Iris pigment epithelial cell (primary cell): ENCODE measurements around the gene CRHR1.
A peak's percentile ranks its signal among the peaks of the same experiment; 100 is the strongest.

ENCODE experiments used
- DNase-seq: peaks from one replicate; pipeline ENCODE4 v3.0.0-alpha.2; 2011; ENCODE audit warnings: low read depth

Gene CRHR1

DNA sequence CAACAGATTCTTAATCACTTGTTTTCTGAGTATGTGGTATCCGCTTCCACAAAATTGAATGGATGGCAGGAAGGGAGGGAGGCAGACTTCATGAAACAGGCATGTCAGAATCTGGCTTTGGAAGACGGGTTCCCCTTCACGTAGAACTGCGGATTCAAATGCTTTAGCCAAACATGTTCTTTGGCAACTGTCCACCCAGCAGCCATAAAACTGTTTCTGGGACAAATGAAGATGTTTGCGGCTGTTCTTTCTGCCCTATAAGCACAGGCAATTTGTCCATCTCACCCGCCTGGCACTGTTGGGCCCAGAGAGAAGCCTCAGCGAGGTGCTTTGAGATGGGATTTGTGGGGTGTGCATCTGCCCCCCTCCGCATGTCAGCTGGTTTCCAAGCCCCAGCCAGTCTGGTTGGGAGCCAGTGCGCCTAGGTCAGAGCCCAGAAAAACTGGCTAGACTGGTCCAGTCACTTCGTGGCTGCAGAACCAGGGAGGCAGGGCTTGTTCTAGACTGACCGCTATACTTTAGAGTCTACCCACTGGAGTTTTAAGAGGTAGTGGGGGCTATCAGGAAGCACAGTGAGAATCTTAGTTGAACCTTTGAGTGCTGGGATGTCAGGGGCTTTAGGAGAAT lies 6.3 kb downstream of the CRHR1 start:
- DNase-seq, result no peak

DNA sequence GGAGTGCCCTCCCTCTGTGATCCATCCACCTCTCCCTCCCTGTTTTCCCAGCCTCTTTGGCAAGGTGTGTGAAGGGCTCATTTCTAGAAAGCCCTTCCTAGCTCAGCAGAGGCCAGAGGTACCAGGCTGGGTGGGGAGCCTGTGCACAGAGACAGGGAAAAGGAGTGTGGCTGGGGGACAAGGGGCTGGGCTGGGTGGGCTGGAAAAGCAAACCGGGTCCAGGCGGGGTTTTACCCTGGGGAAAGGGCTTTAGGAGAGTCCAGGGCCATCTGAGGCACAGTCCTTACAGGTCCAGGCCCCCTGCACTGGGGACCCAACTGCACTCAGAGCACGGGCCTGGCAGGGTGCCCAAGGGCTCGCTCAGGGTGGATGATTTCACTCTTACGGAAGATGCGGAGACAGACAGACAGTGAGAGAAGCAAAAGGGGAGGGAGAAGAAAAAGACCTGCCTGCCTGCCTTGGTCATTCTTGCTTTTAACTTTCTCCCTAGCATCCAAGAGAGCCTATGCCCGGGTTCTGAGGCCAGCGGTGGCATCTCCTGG lies 7.0 kb downstream of the CRHR1 start:
- DNase-seq, result no peak

GRCh38 chr17:45791935-45792334 lies 7.8 kb downstream of the CRHR1 start:
- DNase-seq, result no peak

DNA sequence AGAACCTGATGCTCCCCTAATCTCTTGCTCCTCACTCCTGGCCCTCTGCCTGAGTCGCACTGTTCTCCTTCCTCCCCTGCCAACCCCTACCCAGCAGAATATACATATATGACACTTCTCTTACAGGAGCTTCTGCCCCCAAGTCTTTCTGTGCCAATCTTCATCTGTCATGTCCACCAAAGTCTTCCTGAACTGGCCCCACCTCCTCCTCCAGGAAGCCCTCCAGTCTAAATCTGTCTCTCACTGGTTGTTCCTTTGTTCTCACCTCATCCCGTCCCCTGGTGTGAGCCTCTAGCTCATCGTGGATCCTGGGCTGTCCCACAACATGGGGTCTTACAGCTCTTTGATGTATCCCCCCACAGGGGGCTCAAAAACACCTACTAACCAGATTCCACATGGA lies 8.3 kb downstream of the CRHR1 start:
- no peak for DNase-seq

- no peak for DNase-seq
These were observed 9.1 kb downstream of the CRHR1 start for GRCh38 chr17:45792995-45793755.

GRCh38 chr17:45793999-45794540 lies 9.9 kb downstream of the CRHR1 start:
- DNase-seq, result no peak

- DNase-seq, result no peak
These were observed 10.7 kb downstream of the CRHR1 start for GRCh38 chr17:45794840-45795239.

DNA sequence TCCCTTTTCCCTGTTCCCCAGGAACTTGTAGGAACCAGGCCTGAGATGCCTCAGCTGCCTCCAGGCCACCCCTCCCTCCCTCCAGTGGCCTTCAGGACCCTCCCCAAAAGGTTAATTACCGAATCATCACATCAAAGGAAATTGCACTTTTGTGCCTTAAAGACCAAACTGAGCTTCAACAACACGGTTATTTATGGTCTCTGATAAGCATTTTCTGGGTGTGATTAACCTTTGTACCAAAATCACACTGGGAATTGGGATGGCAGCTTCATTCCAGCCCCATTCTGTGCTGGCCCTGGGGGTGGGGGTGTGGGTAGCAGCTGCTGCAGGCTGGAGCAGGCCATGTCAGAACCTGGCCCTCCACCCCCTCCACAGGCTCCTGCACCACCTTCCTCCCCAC lies 16.7 kb downstream of the CRHR1 start:
- DNase-seq, result no peak

DNA sequence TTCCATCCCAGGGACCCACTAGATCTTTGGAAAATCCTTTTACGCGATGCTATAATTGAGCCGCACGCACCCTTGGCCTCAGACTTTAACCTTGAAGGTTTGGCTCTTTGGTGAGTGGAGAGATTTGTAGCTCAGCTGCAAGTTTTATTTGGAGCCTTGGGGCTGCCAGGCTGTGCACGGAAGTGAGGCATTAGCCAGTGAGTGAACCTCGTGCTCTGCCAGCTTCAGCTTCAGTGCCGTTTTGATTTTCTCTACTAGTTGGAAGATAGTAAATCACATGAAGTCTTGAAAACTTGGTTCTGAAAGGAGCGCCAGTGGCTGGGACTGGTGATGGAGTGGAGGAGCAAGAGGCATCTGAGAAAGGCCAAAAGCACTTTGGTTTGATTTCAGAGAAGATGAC lies 17.3 kb downstream of the CRHR1 start:
- no peak for DNase-seq

- DNase-seq, result no peak
These were observed 24.7 kb downstream of the CRHR1 start for GRCh38 chr17:45808845-45809244.

GRCh38 chr17:45809499-45809898 lies 25.4 kb downstream of the CRHR1 start:
- DNase-seq, result no peak

- peak; percentile 15 for DNase-seq
These were observed 28.0 kb downstream of the CRHR1 start for GRCh38 chr17:45812102-45812501.

DNA sequence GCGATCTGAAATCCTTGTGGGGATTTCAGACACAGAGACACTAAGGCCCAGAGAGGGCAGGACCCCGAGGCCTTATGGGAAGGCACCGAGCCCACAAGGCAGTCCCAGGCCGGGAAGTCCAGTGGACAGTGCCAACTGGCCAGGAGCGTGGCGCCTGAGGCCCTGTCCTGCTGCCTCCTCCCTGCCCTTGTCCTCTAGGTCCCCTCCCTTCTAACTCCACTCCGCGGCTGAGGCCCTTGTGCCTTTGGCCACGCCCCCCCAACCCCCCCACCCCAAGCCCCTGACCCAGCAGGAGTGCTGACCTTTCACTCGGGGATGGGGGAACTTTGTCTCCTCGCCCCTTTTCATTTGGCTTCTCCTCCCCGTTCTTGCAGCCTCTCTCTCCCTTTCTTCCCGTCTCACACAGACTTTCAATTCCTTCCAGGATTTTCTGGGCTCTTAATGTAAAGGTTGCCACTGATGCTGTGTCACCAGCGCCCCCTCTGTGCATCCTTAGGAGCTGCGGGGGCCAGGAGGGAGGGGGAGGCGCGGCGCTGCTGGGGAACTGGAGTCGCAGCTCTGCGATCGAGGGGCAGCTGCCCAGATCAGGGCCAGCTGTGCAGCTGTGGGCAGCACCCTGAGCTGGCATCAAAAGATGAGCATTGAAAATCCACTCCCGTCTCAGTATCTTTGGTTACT lies 29.1 kb downstream of the CRHR1 start:
- peak; percentile 10 for DNase-seq

DNA sequence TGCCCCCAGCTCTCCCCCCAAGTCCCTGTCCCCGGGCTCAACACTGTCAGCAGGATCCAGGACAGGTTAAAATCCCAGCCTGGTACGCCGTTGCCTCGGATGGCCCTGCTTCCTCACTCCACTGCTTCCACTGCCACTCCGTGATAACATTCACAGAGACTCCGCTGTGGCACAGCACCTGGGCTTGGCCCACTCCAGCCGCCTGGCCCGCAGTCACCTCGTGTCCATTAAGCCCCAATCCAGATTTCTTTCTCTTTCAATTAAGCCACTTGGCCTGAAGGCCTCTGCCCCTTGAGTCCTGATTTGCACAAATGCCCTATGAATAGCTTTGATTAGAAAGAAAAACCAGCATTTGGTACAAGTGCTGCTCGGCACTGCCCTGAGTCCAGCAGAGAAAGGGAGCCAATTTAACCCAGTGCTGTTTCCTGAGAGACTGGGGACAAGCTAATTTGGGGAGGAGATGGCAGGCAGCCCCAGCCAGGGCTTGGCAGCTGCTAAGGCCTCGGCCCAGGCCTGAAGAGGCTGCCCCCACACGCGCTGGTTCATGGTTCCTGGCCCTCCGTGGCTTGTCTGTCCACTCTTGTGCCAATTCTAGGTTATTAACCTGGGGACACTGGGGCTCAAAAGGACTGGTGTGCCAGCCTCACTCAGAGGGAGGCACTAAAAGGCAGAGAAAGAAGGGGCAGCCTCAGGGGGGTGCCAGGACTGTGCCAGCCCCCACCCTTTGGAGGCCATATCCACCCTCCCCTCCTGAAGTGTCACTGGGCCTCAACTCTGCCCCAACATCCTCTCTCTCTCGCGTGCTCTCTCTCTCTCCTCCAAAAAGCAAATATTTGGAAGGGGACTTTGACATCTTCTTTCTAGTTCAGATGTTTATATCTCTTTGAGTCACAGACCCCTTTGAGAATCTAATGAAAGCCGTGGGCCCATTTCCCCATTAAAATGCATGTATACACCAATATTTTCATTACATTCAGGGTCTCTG lies 30.8 kb downstream of the CRHR1 start:
- DNase-seq, result no peak

DNA sequence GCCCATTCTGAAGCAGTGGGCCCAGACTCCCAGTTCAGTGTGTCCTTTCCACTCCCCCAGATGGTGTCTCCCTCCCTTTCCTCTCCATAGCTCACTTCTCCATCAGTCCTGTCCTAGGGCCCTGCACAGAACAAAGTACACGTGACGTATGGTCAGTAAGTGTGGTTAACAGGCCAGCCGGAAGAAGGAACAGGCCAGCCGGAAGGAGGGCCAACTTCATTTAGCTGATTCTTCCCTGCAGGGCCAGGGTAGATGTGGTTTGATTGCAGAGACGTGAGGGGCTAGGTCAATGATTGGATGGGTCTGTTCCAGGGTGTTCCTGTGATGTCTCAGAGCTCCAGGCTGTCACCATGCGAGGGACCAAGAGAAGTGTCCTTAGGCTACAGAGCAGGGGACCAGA lies 31.6 kb downstream of the CRHR1 start:
- no peak for DNase-seq

GRCh38 chr17:45818041-45818440 lies 33.9 kb downstream of the CRHR1 start:
- no peak for DNase-seq

- no peak for DNase-seq
These were observed 34.6 kb downstream of the CRHR1 start for GRCh38 chr17:45818699-45819098.

- no peak for DNase-seq
These were observed 35.5 kb downstream of the CRHR1 start for GRCh38 chr17:45819632-45820031.

DNA sequence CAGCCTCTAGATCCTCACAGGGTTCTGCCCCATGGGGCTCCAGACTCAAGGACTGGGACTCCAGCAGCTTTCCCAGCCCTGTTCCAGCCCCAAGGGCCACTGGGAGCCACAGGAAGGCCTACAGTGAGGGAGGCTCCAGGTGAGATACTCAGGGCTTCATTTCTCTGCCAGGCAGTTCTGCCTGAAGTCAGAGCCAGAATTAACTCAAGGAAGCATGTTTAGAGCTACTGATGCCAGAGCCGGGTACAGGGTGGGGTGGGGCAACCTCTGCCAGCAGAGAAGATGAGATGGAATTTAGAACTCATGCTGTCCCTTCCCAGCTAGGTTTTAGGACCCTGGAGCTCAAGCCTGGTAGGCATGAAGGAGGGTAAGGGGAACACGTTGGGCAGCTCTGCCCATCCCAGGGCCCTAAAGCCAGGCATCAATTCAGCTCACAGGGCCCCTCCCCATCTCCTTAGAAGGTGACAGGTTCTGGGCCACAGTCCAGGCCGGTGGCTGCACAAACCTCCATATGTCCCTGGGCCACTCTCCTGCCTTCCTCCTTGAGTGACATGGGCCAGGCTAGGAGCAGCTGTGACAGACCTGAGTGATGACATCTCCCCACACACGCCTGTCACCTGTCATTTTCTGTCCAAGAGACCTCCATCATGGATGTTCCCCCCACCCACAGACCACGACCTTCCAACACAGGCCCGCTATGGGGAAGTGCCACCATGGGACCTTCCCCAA lies 36.1 kb downstream of the CRHR1 start:
- no peak for DNase-seq

DNA sequence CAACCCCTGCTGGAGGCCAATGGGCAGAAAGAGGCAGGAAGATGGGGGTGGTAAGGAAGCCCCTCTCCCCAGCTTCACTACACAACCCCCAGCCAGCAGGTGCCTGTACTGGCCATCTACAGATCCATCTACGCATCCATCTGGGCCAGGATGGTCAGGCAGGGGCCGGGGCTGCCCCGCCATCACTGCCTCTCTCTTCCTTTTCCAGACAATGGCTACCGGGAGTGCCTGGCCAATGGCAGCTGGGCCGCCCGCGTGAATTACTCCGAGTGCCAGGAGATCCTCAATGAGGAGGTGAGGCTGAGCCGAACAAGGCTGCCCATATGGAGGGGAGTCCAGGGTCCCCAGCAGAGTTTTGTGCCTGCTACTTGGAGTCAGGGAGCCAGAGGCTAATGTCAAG lies 37.0 kb downstream of the CRHR1 start:
- DNase-seq, result no peak

- DNase-seq, result no peak
These were observed 39.5 kb downstream of the CRHR1 start for GRCh38 chr17:45823598-45823997.
